GM23338 (cell line): ENCODE data around the gene RTN4RL1. TPM values are rescaled to one million over a fixed set of nuclear protein-coding genes. Genes with fewer than 3 reads are reported as not detected.

ENCODE experiments used
- ATAC-seq: fragments of 200-7000 bp; cut with Tn5 transposase; 3 replicates; pipeline ENCODE4 v1.9.1; 2020
- DNase-seq: peaks from one replicate; pipeline ENCODE4 v3.0.0-alpha.2; 2015; ENCODE audit warnings: low spot score
- H2AFZ ChIP-seq: fragments of 200-600 bp; sonication (generic); 2 replicates; pipeline ENCODE4 v1.8.0; 2016; ENCODE audit warnings: antibody characterized with exemption, mild to moderate bottlenecking, moderate library complexity
- H3F3A ChIP-seq: fragments of 200-600 bp; sonication (generic); replicated peaks from 2 replicates; pipeline ENCODE4 v1.8.0; 2017; ENCODE audit warnings: antibody characterized with exemption, mixed run types, low read depth
- H3K27ac ChIP-seq: fragments of 200-600 bp; sonication (generic); 2 replicates; pipeline ENCODE4 v1.6.1; 2016; ENCODE audit warnings: low read depth
- H3K27me3 ChIP-seq: fragments of 200-600 bp; sonication (generic); 2 replicates; pipeline ENCODE4 v1.8.0; 2016; ENCODE audit warnings: mild to moderate bottlenecking, mixed run types, moderate library complexity; ENCODE audit not compliant: insufficient read depth
- H3K36me3 ChIP-seq: fragments of 200-600 bp; sonication (generic); 2 replicates; pipeline ENCODE4 v1.8.0; 2016; ENCODE audit warnings: mild to moderate bottlenecking; ENCODE audit not compliant: insufficient read depth
- H3K4me1 ChIP-seq: fragments of 200-600 bp; sonication (generic); 2 replicates; pipeline ENCODE4 v1.8.0; 2016; ENCODE audit warnings: mild to moderate bottlenecking, moderate library complexity; ENCODE audit not compliant: insufficient read depth
- H3K4me2 ChIP-seq: fragments of 200-600 bp; sonication (generic); 2 replicates; pipeline ENCODE4 v1.7.1; 2017; ENCODE audit warnings: mixed run types
- H3K4me3 ChIP-seq: fragments of 200-600 bp; sonication (generic); 2 replicates; pipeline ENCODE4 v1.6.1; 2016; ENCODE audit warnings: mixed run types
- H3K79me2 ChIP-seq: fragments of 200-600 bp; sonication (generic); replicated peaks from 2 replicates; pipeline ENCODE4 v1.8.0; 2017; ENCODE audit warnings: mild to moderate bottlenecking; ENCODE audit not compliant: insufficient read depth
- H3K9me2 ChIP-seq: fragments of 200-600 bp; sonication (generic); 2 replicates; pipeline ENCODE4 v1.8.0; 2017; ENCODE audit not compliant: insufficient read depth
- H4K20me1 ChIP-seq: fragments of 200-600 bp; sonication (generic); replicated peaks from 2 replicates; pipeline ENCODE4 v1.8.0; 2017; ENCODE audit warnings: mild to moderate bottlenecking; ENCODE audit not compliant: insufficient read depth
- H3K27ac Mint-ChIP-seq: 2 replicates; pipeline ENCODE4 v1.8.0; 2020; ENCODE audit warnings: inconsistent platforms, mild to moderate bottlenecking, moderate library complexity, mixed read lengths
- H3K27me3 Mint-ChIP-seq: 3 replicates; pipeline ENCODE4 v1.8.0; 2022; ENCODE audit warnings: low read depth, mild to moderate bottlenecking, moderate library complexity, mixed read lengths, inconsistent platforms; ENCODE audit not compliant: insufficient read depth, poor library complexity
- H3K36me3 Mint-ChIP-seq: 3 replicates; pipeline ENCODE4 v1.8.0; 2021; ENCODE audit warnings: low read depth, mild to moderate bottlenecking, inconsistent platforms, moderate library complexity, mixed read lengths
- H3K4me1 Mint-ChIP-seq: 3 replicates; pipeline ENCODE4 v1.8.0; 2020; ENCODE audit warnings: mild to moderate bottlenecking, inconsistent platforms, mixed read lengths
- H3K4me3 Mint-ChIP-seq: 3 replicates; pipeline ENCODE4 v1.8.0; 2021; ENCODE audit warnings: moderate library complexity, mild to moderate bottlenecking, inconsistent platforms, mixed read lengths
- H3K9me3 Mint-ChIP-seq: 3 replicates; pipeline ENCODE4 v1.8.0; 2020; ENCODE audit warnings: moderate library complexity, mild to moderate bottlenecking, inconsistent platforms, mixed read lengths
- CREB1 ChIP-seq: fragments of 250-450 bp; sonication (Bioruptor Pico); IDR thresholded peaks from 2 replicates; pipeline ENCODE4 v1.5.0; 2020; ENCODE audit warnings: low read depth, mild to moderate bottlenecking, moderate library complexity
- EZH2 ChIP-seq: fragments of 200-600 bp; sonication (generic); IDR thresholded peaks from one replicate; pipeline ENCODE4 v1.8.0; 2017; ENCODE audit warnings: antibody characterized with exemption, mild to moderate bottlenecking, low read depth; ENCODE audit not compliant: unreplicated experiment
- EZH2phosphoT487 ChIP-seq: fragments of 200-600 bp; sonication (generic); IDR thresholded peaks from one replicate; pipeline ENCODE4 v1.8.1; 2018; ENCODE audit warnings: antibody characterized with exemption; ENCODE audit not compliant: unreplicated experiment
- JUNB ChIP-seq: IDR thresholded peaks from one replicate; pipeline ENCODE4 v1.6.1; 2016; ENCODE audit warnings: antibody characterized with exemption; ENCODE audit not compliant: unreplicated experiment
- NANOG ChIP-seq: IDR thresholded peaks from 2 replicates; pipeline ENCODE4 v1.6.1; 2016; ENCODE audit warnings: antibody characterized with exemption, borderline replicate concordance
- POLR2AphosphoS5 ChIP-seq: IDR thresholded peaks from 2 replicates; pipeline ENCODE4 v1.6.1; 2016; ENCODE audit warnings: antibody characterized with exemption, low read depth
- REST ChIP-seq: IDR thresholded peaks from one replicate; pipeline ENCODE4 v1.6.1; 2018; ENCODE audit warnings: antibody characterized with exemption; ENCODE audit not compliant: unreplicated experiment
- STAT1 ChIP-seq: IDR thresholded peaks from one replicate; pipeline ENCODE4 v1.6.1; 2016; ENCODE audit warnings: antibody characterized with exemption; ENCODE audit not compliant: unreplicated experiment
- ZNF114 ChIP-seq: fragments of 250-450 bp; sonication (Bioruptor Pico); IDR thresholded peaks from 2 replicates; pipeline ENCODE4 v1.5.0; 2020; ENCODE audit warnings: mild to moderate bottlenecking, moderate library complexity
- ZNF331 ChIP-seq: fragments of 250-450 bp; sonication (Bioruptor Pico); IDR thresholded peaks from 2 replicates; pipeline ENCODE4 v1.5.0; 2020; ENCODE audit warnings: low read depth, mild to moderate bottlenecking, moderate library complexity
- ZNF462 ChIP-seq: fragments of 250-450 bp; sonication (Bioruptor Pico); IDR thresholded peaks from 2 replicates; pipeline ENCODE4 v1.5.0; 2020; ENCODE audit warnings: mild to moderate bottlenecking, moderate library complexity
- polyA plus RNA-seq: library from polyadenylated mRNA; unstranded; fragments of >200 nt; fragmentation: Nextera tagmentation; extraction: Ambion mirVana; gene quantifications from 2 replicates; pipeline ENCODE4 v1.2.1, GENCODE V29; 2016
- total RNA-seq: library from RNA; depleted of rRNA; stranded (reverse); fragments of >200 nt; shearing (Covaris generic); gene quantifications from 2 replicates; pipeline ENCODE4 v1.2.3, GENCODE V29; 2014
- TF ChIP-seq, protein P1 (sequence below), 2 experiments: fragments of 200-600 bp in 1 of 2; sonication (generic) in 1 of 2; conservative IDR thresholded peaks; 2 replicates each; pipeline versions ENCODE4 v1.5.1 to v1.6.1; 2016 to 2017; ENCODE audit warnings: antibody characterized with exemption in 2 of 2, low read depth in 2 of 2, mild to moderate bottlenecking in 2 of 2, moderate library complexity in 1 of 2
- TF ChIP-seq, protein P2 (sequence below): IDR thresholded peaks from 2 replicates; pipeline ENCODE4 v1.6.1; 2016; ENCODE audit warnings: antibody characterized with exemption

RTN4RL1 gene
- total and polyA plus RNA-seq, 2 experiments from 2014 or later, result 0.17 TPM; not detected in 1

DNA sequence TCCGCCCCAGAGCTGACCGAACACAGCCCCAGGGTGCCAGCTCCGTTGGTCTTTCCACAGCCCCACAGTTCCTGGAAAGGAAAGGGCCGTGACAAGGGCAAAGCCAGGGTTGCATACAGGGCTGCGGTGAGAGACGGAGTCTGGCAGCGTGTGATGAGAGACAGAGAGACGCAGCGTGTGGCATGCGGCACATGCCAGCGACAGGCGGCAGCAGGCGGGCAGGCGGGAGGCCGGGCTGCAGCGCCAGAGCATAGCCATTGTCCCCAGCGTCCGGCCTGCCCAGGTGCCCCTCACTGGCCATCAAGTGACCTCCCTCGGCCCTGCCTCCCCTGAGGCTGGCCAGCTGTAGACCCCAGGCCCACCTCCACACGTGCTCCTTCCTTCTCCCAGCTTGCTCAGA lies 8.6 kb downstream of the RTN4RL1 start:
- H3K9me3 Mint-ChIP-seq, result no peaks in the 10 kb centered on the region; the same call in 2 of the 3 replicates
- no peaks in the 10 kb centered on the region; the same call in 1 of the 2 replicates for H3F3A ChIP-seq
- no peaks in the 10 kb centered on the region for H3K79me2 ChIP-seq
- H3K27ac ChIP-seq, result no peak overlapping the region
- no peak for TF ChIP-seq STAT1
- TF ChIP-seq EZH2, result no peak
- TF ChIP-seq ZNF331 (CRISPR knock-in tag), result no peak
- TF ChIP-seq ZNF114 (CRISPR knock-in tag), result no peak
- TF ChIP-seq POLR2AphosphoS5, result no peak
- no peak for TF ChIP-seq JUNB
- no peak for TF ChIP-seq REST
- no peak for TF ChIP-seq ZNF462 (CRISPR knock-in tag)
- TF ChIP-seq, protein P1, sequence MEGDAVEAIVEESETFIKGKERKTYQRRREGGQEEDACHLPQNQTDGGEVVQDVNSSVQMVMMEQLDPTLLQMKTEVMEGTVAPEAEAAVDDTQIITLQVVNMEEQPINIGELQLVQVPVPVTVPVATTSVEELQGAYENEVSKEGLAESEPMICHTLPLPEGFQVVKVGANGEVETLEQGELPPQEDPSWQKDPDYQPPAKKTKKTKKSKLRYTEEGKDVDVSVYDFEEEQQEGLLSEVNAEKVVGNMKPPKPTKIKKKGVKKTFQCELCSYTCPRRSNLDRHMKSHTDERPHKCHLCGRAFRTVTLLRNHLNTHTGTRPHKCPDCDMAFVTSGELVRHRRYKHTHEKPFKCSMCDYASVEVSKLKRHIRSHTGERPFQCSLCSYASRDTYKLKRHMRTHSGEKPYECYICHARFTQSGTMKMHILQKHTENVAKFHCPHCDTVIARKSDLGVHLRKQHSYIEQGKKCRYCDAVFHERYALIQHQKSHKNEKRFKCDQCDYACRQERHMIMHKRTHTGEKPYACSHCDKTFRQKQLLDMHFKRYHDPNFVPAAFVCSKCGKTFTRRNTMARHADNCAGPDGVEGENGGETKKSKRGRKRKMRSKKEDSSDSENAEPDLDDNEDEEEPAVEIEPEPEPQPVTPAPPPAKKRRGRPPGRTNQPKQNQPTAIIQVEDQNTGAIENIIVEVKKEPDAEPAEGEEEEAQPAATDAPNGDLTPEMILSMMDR (conservative IDR thresholded peaks at IDR 0.05; ENCODE audit: low read depth in 2 of 2), result no peak
- no peak for TF ChIP-seq CREB1 (CRISPR knock-in tag)
- TF ChIP-seq NANOG, result no peak
- TF ChIP-seq EZH2phosphoT487, result no peak
- TF ChIP-seq, protein P2, sequence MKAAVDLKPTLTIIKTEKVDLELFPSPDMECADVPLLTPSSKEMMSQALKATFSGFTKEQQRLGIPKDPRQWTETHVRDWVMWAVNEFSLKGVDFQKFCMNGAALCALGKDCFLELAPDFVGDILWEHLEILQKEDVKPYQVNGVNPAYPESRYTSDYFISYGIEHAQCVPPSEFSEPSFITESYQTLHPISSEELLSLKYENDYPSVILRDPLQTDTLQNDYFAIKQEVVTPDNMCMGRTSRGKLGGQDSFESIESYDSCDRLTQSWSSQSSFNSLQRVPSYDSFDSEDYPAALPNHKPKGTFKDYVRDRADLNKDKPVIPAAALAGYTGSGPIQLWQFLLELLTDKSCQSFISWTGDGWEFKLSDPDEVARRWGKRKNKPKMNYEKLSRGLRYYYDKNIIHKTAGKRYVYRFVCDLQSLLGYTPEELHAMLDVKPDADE, result no peak
- H3K4me3 ChIP-seq, result no peak overlapping the region
- no peak overlapping the region for H3K4me3 Mint-ChIP-seq
- no peaks in the 10 kb centered on the region for H3K36me3 Mint-ChIP-seq
- no peak overlapping the region for H3K27ac Mint-ChIP-seq
- peaks cover 13% of the 10 kb centered on the region for H3K4me1 Mint-ChIP-seq
- no peak for ATAC-seq
- peaks cover 8% of the 10 kb centered on the region; the same call in 1 of the 2 replicates for H3K4me1 ChIP-seq
- H3K9me2 ChIP-seq, result no peaks in the 10 kb centered on the region
- H3K27me3 Mint-ChIP-seq, result peaks cover 46% of the 10 kb centered on the region
- DNase-seq, result no peak
- H3K4me2 ChIP-seq, result no peak overlapping the region
- no peak overlapping the region for H2AFZ ChIP-seq
- no peaks in the 10 kb centered on the region for H4K20me1 ChIP-seq
- H3K36me3 ChIP-seq, result no peaks in the 10 kb centered on the region
- H3K27me3 ChIP-seq, result peaks cover 32% of the 10 kb centered on the region; the same call in 1 of the 2 replicates
